HG03558 (cell line): Measurements from ENCODE around the gene ZNF776.
"Not testable (repeated sequence)": the region's sequence is repeated elsewhere in the genome, so short reads cannot be mapped to it uniquely, and the experiment has no call there.

Experiments
- ATAC-seq: cut with Tn5 transposase; IDR thresholded peaks from one replicate; pipeline ENCODE4 v1.9.1; 2021; ENCODE audit warnings: moderate number of reproducible peaks; ENCODE audit not compliant: unreplicated experiment; ENCODE audit errors: extremely low read depth

ZNF776 gene

DNA sequence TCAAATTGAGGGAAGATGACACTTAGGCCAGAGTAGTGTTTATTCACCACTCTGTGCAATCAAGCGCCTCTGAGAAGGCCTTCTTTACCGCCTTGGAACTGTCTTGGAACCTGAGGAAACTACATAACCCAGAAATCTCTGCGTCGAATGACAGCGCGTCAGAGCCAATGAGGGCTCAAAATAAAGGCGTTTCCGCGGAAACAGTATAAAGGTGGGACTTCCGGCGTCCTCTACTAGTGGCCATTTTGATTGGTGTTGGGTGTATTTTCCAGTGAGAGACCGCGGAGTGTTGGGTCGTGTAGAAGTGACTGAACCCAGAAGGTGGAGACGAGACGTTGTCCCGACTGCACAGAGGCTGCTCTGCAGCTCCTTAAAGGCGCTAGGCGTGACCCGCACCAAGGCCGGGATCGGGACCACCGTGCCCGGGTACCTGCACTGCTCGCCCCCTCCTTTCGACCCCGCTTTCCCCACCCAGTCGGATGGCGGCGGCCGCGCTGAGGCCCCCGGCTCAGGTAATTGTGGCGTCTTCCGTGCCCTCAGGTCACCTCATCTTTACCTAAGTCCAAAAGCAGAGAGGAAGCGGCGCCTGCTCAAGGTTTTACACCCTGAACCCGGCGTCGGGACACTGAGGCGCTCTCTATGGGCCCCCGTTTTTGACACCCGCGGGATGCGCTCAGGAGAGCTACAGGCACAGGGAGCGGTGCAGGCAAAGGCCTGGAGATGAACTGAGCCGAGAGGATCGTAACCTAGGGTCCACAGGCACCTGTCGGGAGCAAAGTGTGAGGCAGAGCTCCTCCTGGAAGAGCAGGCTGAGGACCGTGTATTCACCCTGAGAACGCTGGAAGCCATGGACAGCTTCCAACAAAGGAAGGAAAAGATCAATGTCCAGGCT lies at the start of gene ZNF776:
ZNF776 (plus strand) TSS at position 236 of the 892 bp plus-strand sequence; CDS start at position 480, 244 bp downstream.
- ATAC-seq, result peak; percentile 94

- no peak for ATAC-seq
Observed at GRCh38 chr19:57701625-57702024, 45.0 kb upstream of the ZNF776 start.

GRCh38 chr19:57706346-57706745 lies 40.3 kb upstream of the ZNF776 start:
- ATAC-seq, result no peak

DNA sequence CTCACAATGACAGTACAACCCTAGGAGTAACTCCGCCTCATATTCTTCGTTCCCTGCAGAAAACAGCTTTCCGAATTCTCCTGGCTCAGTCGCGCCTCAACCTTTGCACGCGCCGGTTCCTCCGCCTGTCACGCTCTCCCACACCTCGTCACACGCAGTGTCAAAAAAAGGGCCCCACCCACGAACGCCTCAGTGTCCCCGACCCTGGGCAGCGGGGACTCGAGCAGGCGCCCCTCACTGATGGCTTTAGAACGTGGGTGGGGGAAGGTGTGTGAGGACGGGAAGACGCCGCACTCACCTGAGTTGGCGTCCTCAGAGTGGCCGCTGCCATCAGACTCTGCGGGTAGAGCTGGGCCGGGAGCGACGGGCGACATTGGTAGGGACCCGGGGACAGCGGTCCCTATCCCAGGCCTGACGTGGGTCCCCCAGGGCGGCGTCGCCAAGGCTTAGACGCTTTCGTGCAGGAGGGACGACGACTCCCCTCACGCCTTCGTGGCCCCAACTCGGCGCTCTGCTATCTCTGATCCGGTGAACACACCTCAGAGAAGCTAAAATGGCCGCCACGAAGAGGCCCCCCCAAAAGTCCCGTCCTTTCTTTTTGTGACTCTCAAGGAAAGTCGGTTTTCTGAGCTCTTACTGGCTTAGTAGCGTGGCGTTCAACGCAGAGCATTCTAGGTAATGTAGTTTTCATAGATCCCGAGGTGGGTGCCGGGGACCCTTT lies 37.8 kb upstream of the ZNF776 start, which contains the start of gene ZNF154:
ZNF154 (minus strand) TSS at position 564 of the 721 bp plus-strand sequence; CDS start at position 331, 233 bp downstream.
- ATAC-seq, result no peak

DNA sequence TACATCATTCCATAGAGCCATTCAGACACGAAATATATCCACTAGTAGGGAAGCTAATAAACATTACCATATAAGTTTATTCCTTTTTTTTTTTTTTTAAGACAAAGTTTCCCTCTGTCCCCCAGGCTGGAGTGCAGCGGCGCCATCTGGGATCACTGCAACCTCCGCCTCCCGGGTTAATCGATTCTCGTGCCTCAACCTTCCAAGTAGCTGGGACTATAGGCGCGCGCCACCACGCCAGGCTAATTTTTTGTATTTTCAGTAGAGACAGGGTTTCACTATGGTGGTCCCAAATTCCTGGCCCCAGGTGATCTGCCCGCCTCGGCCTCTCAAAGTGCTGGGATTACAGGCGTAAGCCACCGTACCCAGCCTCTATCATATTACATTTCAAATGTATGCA lies 37.0 kb upstream of the ZNF776 start:
- no peak for ATAC-seq

GRCh38 chr19:57712222-57712621 lies 34.4 kb upstream of the ZNF776 start:
- no peak for ATAC-seq

DNA sequence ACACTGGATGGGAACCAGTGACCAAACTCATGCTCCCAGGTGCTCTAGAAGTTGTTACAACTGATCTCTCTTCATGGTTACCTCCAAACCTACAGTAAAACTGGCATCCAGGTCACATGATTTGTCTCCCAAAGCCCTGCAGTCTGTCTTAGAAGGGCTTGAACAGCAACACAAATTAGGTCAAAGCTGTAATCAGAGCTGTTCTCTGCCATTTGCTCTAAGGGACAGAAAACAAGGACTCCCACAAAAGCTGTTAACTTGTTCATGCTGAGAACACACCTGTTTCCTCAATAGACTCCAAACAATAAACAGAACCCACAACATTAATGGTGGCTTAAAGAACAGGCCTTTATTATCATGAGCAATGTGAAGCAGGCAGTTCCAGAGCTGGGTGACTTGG lies 27.2 kb upstream of the ZNF776 start:
- no peak for ATAC-seq

DNA sequence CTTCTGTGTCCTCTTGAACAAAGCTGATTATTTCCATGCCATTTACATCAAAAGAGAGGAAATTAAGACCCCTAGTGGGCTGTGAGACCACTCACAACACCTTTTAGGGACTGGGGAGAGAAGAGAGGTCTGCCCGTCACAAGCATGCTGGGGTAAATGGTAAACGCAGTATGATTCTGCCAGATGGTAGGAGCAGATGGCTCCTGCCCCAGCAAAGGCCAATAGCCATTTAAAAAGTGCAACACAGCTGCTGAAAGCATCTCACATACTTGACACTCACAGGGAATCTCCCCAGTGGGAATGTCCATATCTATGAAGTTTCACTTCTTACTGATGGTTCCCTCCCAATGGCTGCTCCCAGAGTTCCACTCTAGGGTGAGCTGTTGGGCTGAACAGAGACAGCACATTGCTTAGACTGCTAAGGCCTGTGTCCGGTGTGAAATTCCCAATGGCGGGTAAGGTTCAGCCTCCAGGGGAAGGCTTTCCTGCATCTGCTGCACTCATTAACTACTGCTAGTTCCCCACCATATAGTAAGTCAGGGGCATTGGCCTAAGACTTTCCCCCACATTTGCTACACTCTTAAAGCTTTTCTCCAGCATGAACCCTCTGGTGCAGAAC lies 26.6 kb upstream of the ZNF776 start:
- no peak for ATAC-seq

DNA sequence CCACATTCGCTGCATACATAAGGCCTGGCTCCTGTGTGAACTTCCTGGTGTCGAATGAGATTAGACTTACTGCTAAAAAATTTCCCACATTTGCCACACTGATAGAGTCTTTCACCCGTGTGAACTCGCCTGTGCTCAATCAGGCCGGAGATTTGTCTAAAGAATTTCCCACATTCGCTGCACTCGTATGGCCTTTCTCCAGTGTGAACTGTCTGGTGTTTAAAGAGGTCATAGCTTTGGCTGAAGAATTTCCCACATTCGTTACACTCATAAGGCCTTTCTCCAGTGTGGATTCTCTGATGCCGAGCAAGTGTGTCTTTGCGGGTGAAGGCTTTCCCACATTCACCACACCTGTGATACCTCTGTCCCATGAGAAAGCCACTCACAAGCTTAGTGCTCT lies 25.7 kb upstream of the ZNF776 start:
- no peak for ATAC-seq

DNA sequence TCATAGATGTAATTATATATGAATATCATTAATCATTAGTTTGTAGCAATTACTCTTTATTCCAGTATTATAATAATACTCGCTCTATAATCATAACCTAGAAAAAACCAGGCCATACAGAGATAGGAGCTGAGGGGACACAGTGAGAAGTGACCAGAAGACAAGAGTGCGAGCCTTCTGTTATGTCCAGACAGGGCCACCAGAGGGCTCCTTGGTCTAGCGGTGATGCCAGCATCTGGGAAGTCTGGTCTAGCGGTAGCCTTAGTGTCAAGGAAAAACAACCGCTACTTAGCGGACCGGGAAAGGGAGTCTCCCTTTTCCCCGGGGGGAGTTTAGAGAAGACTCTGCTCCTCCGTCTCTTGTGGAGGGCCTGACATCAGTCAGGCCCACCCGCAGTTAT lies 8.3 kb upstream of the ZNF776 start:
- ATAC-seq, result not testable (repeated sequence)

GRCh38 chr19:57738770-57739169 lies 7.8 kb upstream of the ZNF776 start:
- not testable (repeated sequence) for ATAC-seq

GRCh38 chr19:57747472-57747807 lies 825 bp downstream of the ZNF776 start:
- ATAC-seq, result no peak

DNA sequence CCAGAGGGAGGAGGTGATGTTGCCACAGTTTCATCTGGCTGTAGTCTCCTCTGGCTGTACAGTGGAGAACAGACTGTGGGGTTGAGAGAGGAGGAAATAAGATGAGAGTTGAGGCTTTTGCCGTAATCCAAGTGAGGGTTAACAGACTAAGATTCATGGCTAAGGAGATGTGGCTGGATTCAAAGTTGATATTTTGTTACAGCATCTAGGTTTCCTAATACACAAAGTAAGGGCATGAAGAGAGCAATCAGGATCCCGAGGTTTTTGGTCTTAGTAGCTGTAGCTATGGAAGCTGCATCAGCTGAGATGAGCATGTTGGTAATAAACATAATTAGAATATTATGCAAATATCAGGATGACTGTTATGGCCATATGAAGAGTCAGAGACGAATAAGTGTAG lies 1.4 kb downstream of the ZNF776 start:
- ATAC-seq, result no peak

DNA sequence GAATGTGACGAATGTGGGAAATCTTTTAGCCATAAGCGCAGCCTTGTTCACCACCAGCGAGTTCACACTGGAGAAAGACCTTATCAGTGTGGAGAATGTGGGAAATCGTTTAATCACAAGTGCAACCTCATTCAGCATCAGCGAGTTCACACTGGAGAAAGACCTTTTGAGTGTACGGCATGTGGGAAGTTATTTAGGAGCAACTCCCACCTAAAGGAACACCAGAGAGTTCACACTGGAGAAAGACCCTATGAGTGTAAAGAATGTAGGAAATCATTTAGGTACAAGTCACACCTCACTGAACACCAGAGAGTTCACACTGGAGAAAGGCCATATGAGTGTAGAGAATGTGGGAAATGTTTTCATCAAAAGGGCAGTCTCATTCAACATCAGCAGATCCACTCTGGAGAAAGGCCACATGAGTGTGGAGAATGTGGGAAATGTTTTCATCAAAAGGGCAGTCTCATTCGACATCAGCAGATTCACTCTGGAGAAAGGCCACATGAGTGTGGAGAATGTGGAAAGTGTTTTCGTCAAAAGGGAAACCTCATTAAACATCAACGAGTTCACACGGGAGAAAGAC lies 7.6 kb downstream of the ZNF776 start:
- ATAC-seq, result no peak

DNA sequence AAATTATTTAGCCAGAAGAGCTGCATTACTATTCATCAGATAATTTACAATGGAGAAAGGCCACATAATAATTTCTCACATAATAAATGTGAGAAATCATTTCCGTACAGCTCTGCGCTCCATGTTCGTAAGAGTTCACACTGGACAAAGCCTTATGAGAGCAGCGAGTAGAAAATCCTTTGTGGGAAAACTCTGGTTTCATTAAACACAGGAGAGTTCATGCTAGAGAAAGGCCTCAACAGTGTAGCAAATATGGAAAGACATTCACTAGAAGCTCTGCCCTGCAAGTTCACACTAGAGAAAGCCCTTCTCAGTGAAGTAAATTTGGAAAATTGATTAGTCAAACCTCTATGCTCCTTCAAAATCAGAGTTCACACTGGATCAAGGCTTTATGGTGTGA lies 8.4 kb downstream of the ZNF776 start:
- no peak for ATAC-seq

DNA sequence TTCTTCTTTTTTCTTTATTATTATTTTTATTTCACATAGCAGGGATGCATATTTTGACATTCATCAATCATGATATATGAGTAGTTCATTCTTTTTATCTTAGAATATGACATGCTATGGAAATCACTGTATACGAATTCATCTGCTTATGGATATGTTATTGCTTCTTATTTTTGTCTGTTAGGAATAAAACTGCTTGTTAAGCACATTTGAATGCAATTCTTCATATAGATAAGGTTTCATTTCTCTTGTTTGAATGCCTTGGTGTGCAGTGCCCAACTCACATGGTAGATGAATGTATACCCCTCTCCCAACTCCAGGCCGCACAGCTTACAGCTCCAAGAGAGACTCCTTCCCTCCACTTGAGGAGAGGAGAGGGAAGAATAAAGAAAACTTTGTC lies 11.3 kb downstream of the ZNF776 start:
- ATAC-seq, result no peak

- no peak for ATAC-seq
Observed at GRCh38 chr19:57759096-57759495, 12.5 kb downstream of the ZNF776 start.

- peak; percentile 82 for ATAC-seq
Observed at GRCh38 chr19:57769345-57770131, 22.9 kb downstream of the ZNF776 start, which contains the start of gene ZNF586. Gene ZNF586, plus strand, starts transcription at chr19:57769676. Its CDS starts 167 bp downstream, at chr19:57769843.

GRCh38 chr19:57771417-57771816 lies 24.8 kb downstream of the ZNF776 start:
- ATAC-seq, result no peak

- ATAC-seq, result no peak
Observed at GRCh38 chr19:57773488-57773887, 26.9 kb downstream of the ZNF776 start.
